Neural progenitor cell (in vitro differentiated cells): ENCODE results near the gene CABLES1. TPM values are rescaled to one million over a fixed set of nuclear protein-coding genes. Genes with fewer than 3 reads are reported as not detected.

Experiments used
- DNase-seq: peaks from one replicate; pipeline ENCODE4 v3.0.0-alpha.2; 2016; ENCODE audit warnings: low spot score
- H2AFZ ChIP-seq: fragments of 200-600 bp; sonication (generic); replicated peaks from 2 replicates; pipeline ENCODE4 v1.6.1; 2016; ENCODE audit warnings: antibody characterized with exemption
- H3F3A ChIP-seq: fragments of 200-600 bp; sonication (generic); 2 replicates; pipeline ENCODE4 v1.6.1; 2016; ENCODE audit warnings: antibody characterized with exemption, low read depth
- H3K27ac ChIP-seq: fragments of 200-600 bp; sonication (generic); 2 replicates; pipeline ENCODE4 v1.5.1; 2016; ENCODE audit warnings: mild to moderate bottlenecking
- H3K27me3 ChIP-seq: fragments of 200-600 bp; sonication (generic); 2 replicates; pipeline ENCODE4 v1.6.1; 2016; ENCODE audit warnings: mild to moderate bottlenecking, moderate library complexity
- H3K36me3 ChIP-seq: fragments of 200-600 bp; sonication (generic); 2 replicates; pipeline ENCODE4 v1.5.1; 2016
- H3K4me1 ChIP-seq: fragments of 200-600 bp; sonication (generic); 2 replicates; pipeline ENCODE4 v1.6.1; 2016; ENCODE audit warnings: mixed run types
- H3K4me2 ChIP-seq: fragments of 200-600 bp; sonication (generic); 2 replicates; pipeline ENCODE4 v1.6.1; 2016
- H3K4me3 ChIP-seq: fragments of 200-600 bp; sonication (generic); 2 replicates; pipeline ENCODE4 v1.5.1; 2016
- H3K79me2 ChIP-seq: fragments of 200-600 bp; sonication (generic); 2 replicates; pipeline ENCODE4 v1.6.1; 2016; ENCODE audit warnings: low read depth
- H3K9ac ChIP-seq: fragments of 200-600 bp; sonication (generic); 2 replicates; pipeline ENCODE4 v1.6.1; 2016
- H3K9me3 ChIP-seq: fragments of 200-600 bp; sonication (generic); 2 replicates; pipeline ENCODE4 v1.5.1; 2016; ENCODE audit warnings: low read depth
- H4K20me1 ChIP-seq: fragments of 200-600 bp; sonication (generic); 2 replicates; pipeline ENCODE4 v1.6.1; 2016; ENCODE audit warnings: low read depth
- H3K27ac Mint-ChIP-seq: 3 replicates; pipeline ENCODE4 v1.8.0; 2021; ENCODE audit warnings: mixed read lengths
- H3K27me3 Mint-ChIP-seq: 2 replicates; pipeline ENCODE4 v1.8.0; 2022; ENCODE audit warnings: low read depth, mild to moderate bottlenecking, inconsistent platforms, moderate library complexity, mixed read lengths; ENCODE audit not compliant: insufficient read depth
- H3K36me3 Mint-ChIP-seq: 3 replicates; pipeline ENCODE4 v1.8.0; 2021; ENCODE audit warnings: mixed read lengths
- H3K4me1 Mint-ChIP-seq: 3 replicates; pipeline ENCODE4 v1.8.0; 2021; ENCODE audit warnings: mixed read lengths
- H3K4me3 Mint-ChIP-seq: 3 replicates; pipeline ENCODE4 v1.8.0; 2021; ENCODE audit warnings: mild to moderate bottlenecking, moderate library complexity, mixed read lengths
- H3K9me3 Mint-ChIP-seq: 3 replicates; pipeline ENCODE4 v1.8.0; 2020; ENCODE audit warnings: mixed read lengths
- CTCF ChIP-seq: fragments of 200-600 bp; sonication (generic); IDR thresholded peaks from 2 replicates; pipeline ENCODE4 v1.5.1; 2017; ENCODE audit warnings: antibody characterized with exemption, mild to moderate bottlenecking
- EZH2 ChIP-seq: fragments of 200-600 bp; sonication (generic); IDR thresholded peaks from 2 replicates; pipeline ENCODE4 v1.6.1; 2017; ENCODE audit warnings: antibody characterized with exemption, mild to moderate bottlenecking, moderate library complexity
- EZH2phosphoT487 ChIP-seq: fragments of 200-600 bp; sonication (generic); IDR thresholded peaks from 2 replicates; pipeline ENCODE4 v1.6.1; 2017; ENCODE audit warnings: antibody characterized with exemption
- total RNA-seq: library from RNA; depleted of rRNA; stranded (reverse); fragments of >200 nt; gene quantifications from 2 replicates; pipeline ENCODE4 v1.2.3, GENCODE V29; 2015; ENCODE audit warnings: low replicate concordance

CABLES1 gene
- total RNA-seq, 1 donor from 2014 or later: 2.8 TPM

GRCh38 chr18:23248826-23249225, 113.5 kb downstream of the CABLES1 start:
- peaks cover 37% of the 10 kb centered on the region for H3K36me3 Mint-ChIP-seq
- no peak overlapping the region for H2AFZ ChIP-seq
- H3K27me3 Mint-ChIP-seq: peaks cover 10% of the 10 kb centered on the region
- H3K79me2 ChIP-seq: no peaks in the 10 kb centered on the region
- H3K4me2 ChIP-seq: no peak overlapping the region
- TF ChIP-seq EZH2phosphoT487: no peak
- TF ChIP-seq CTCF: no peak
- TF ChIP-seq EZH2: no peak
- no peaks in the 10 kb centered on the region for H3K36me3 ChIP-seq
- no peak overlapping the region for H3K9ac ChIP-seq
- H3K9me3 ChIP-seq: no peaks in the 10 kb centered on the region
- H3K4me3 ChIP-seq: no peak overlapping the region
- no peak for DNase-seq
- no peaks in the 10 kb centered on the region for H4K20me1 ChIP-seq
- H3K4me1 ChIP-seq: peaks cover 4% of the 10 kb centered on the region
- H3K27ac Mint-ChIP-seq: no peak overlapping the region
- peaks cover 12% of the 10 kb centered on the region for H3K4me1 Mint-ChIP-seq
- peaks cover 14% of the 10 kb centered on the region for H3K9me3 Mint-ChIP-seq
- H3K4me3 Mint-ChIP-seq: no peak overlapping the region
- no peak overlapping the region for H3K27ac ChIP-seq
- no peaks in the 10 kb centered on the region for H3K27me3 ChIP-seq
- H3F3A ChIP-seq: no peaks in the 10 kb centered on the region

GRCh38 chr18:23249348-23249747, 114.1 kb downstream of the CABLES1 start:
- no peak overlapping the region for H3K9ac ChIP-seq
- H3K36me3 Mint-ChIP-seq: peaks cover 36% of the 10 kb centered on the region
- no peaks in the 10 kb centered on the region for H3K36me3 ChIP-seq
- no peak overlapping the region for H3K4me2 ChIP-seq
- peaks cover 10% of the 10 kb centered on the region for H3K27me3 Mint-ChIP-seq
- H3K4me1 Mint-ChIP-seq: peaks cover 8% of the 10 kb centered on the region
- no peaks in the 10 kb centered on the region for H3F3A ChIP-seq
- no peaks in the 10 kb centered on the region for H3K9me3 ChIP-seq
- TF ChIP-seq EZH2phosphoT487 (no peak), CTCF (no peak), EZH2 (no peak)
- no peak overlapping the region for H3K4me3 Mint-ChIP-seq
- peaks cover 14% of the 10 kb centered on the region for H3K9me3 Mint-ChIP-seq
- no peaks in the 10 kb centered on the region for H3K79me2 ChIP-seq
- no peaks in the 10 kb centered on the region for H3K27me3 ChIP-seq
- no peak overlapping the region for H2AFZ ChIP-seq
- H4K20me1 ChIP-seq: no peaks in the 10 kb centered on the region
- peaks cover 3% of the 10 kb centered on the region for H3K4me1 ChIP-seq
- no peak overlapping the region for H3K27ac ChIP-seq
- H3K4me3 ChIP-seq: no peak overlapping the region
- DNase-seq: no peak
- no peak overlapping the region for H3K27ac Mint-ChIP-seq

GRCh38 chr18:23250893-23251656, 115.8 kb downstream of the CABLES1 start:
- H3K27ac ChIP-seq: no peak overlapping the region
- H2AFZ ChIP-seq: no peak overlapping the region
- no peaks in the 10 kb centered on the region for H3K4me1 ChIP-seq
- no peak overlapping the region for H3K4me3 ChIP-seq
- H3K79me2 ChIP-seq: no peaks in the 10 kb centered on the region
- no peaks in the 10 kb centered on the region for H3K4me1 Mint-ChIP-seq
- no peaks in the 10 kb centered on the region for H3K27me3 ChIP-seq
- no peaks in the 10 kb centered on the region for H3F3A ChIP-seq
- no peak overlapping the region for H3K9ac ChIP-seq
- no peaks in the 10 kb centered on the region for H3K9me3 ChIP-seq
- peaks cover 12% of the 10 kb centered on the region for H3K27me3 Mint-ChIP-seq
- no peaks in the 10 kb centered on the region for H3K36me3 ChIP-seq
- TF ChIP-seq EZH2phosphoT487 (no peak), CTCF (no peak), EZH2 (no peak)
- no peak overlapping the region for H3K4me2 ChIP-seq
- DNase-seq: no peak
- H3K4me3 Mint-ChIP-seq: no peak overlapping the region
- H3K9me3 Mint-ChIP-seq: peaks cover 14% of the 10 kb centered on the region
- H4K20me1 ChIP-seq: no peaks in the 10 kb centered on the region
- H3K27ac Mint-ChIP-seq: peak overlapping the region; percentile 85
- peaks cover 36% of the 10 kb centered on the region for H3K36me3 Mint-ChIP-seq
